ENCODE measurements around the gene KCNMA1. TPM values are rescaled to one million over a fixed set of nuclear protein-coding genes. Genes with fewer than 3 reads are reported as not detected.

The KCNMA1 gene
- total RNA-seq, 1 experiment from 2014 or later, result 0.49 TPM

DNA sequence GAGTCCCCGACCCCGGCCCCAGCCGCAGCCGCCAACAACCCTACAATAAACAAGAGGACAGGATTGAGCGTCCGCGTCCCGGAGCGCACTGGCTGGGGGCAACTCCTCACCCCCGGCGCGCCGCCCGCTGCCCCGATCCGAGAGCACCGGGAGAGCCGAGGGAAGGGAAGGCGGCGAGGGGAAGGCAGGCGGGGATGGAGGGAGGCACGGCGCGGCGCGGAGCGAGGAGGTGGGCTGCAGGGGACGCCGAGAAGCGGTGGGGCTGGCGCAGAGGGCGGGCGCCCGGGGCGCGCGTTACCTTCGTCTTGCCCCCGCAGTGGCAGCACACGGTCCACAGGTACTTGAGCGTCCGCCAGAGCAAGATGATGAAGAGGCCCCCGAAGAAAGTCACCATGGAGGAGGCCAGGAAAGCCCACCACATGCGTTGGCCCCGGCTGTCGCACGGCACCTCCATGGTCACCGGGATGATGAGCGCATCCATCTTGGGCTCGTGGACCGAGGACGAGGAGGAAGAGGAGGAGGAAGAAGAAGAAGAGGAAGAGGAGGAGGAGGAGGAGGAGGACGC lies 559 bp downstream of the KCNMA1 start:
- ChIA-PET RAD21 (ENCODE audit: low non-redundant PET in 1 of 2, low total read pairs in 2 of 2, uncharacterized antibody in 2 of 2, unreplicated experiment in 2 of 2) (no interaction called here), POLR2A (no interaction called here), CTCF (no interaction called here)
- no peaks in the 10 kb centered on the region for H3K79me2 ChIP-seq (ENCODE audit: insufficient read depth, low read length)
- no peaks in the 10 kb centered on the region for H4K20me1 ChIP-seq (ENCODE audit: insufficient read depth)
- no peak overlapping the region for H2AFZ ChIP-seq (ENCODE audit: low read depth, low read length, poor library complexity, severe bottlenecking)
- TF ChIP-seq EZH2 (IDR thresholded peaks at IDR 0.05), result no peak
- TF ChIP-seq, protein P1, sequence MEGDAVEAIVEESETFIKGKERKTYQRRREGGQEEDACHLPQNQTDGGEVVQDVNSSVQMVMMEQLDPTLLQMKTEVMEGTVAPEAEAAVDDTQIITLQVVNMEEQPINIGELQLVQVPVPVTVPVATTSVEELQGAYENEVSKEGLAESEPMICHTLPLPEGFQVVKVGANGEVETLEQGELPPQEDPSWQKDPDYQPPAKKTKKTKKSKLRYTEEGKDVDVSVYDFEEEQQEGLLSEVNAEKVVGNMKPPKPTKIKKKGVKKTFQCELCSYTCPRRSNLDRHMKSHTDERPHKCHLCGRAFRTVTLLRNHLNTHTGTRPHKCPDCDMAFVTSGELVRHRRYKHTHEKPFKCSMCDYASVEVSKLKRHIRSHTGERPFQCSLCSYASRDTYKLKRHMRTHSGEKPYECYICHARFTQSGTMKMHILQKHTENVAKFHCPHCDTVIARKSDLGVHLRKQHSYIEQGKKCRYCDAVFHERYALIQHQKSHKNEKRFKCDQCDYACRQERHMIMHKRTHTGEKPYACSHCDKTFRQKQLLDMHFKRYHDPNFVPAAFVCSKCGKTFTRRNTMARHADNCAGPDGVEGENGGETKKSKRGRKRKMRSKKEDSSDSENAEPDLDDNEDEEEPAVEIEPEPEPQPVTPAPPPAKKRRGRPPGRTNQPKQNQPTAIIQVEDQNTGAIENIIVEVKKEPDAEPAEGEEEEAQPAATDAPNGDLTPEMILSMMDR (IDR thresholded peaks at IDR 0.05 in 2 of 3, conservative IDR thresholded peaks at IDR 0.05 in 1 of 3; ENCODE audit: borderline replicate concordance in 1 of 3, insufficient read depth in 1 of 3, low read depth in 2 of 3, low read length in 2 of 3), result no peak
- TF ChIP-seq CEBPB (IDR thresholded peaks at IDR 0.05; ENCODE audit: low read depth), result no peak
- no peak for TF ChIP-seq CBX3 (IDR thresholded peaks at IDR 0.05; ENCODE audit: low read depth)
- TF ChIP-seq EGR1 (IDR thresholded peaks at IDR 0.05; ENCODE audit: low read depth), result no peak
- TF ChIP-seq, protein P2, sequence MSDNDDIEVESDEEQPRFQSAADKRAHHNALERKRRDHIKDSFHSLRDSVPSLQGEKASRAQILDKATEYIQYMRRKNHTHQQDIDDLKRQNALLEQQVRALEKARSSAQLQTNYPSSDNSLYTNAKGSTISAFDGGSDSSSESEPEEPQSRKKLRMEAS (IDR thresholded peaks at IDR 0.05), result no peak
- TF ChIP-seq, protein P3, sequence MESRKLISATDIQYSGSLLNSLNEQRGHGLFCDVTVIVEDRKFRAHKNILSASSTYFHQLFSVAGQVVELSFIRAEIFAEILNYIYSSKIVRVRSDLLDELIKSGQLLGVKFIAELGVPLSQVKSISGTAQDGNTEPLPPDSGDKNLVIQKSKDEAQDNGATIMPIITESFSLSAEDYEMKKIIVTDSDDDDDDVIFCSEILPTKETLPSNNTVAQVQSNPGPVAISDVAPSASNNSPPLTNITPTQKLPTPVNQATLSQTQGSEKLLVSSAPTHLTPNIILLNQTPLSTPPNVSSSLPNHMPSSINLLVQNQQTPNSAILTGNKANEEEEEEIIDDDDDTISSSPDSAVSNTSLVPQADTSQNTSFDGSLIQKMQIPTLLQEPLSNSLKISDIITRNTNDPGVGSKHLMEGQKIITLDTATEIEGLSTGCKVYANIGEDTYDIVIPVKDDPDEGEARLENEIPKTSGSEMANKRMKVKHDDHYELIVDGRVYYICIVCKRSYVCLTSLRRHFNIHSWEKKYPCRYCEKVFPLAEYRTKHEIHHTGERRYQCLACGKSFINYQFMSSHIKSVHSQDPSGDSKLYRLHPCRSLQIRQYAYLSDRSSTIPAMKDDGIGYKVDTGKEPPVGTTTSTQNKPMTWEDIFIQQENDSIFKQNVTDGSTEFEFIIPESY (IDR thresholded peaks at IDR 0.05; ENCODE audit: extremely low read depth, insufficient replicate concordance, low read length), result no peak
- TF ChIP-seq, protein P4, sequence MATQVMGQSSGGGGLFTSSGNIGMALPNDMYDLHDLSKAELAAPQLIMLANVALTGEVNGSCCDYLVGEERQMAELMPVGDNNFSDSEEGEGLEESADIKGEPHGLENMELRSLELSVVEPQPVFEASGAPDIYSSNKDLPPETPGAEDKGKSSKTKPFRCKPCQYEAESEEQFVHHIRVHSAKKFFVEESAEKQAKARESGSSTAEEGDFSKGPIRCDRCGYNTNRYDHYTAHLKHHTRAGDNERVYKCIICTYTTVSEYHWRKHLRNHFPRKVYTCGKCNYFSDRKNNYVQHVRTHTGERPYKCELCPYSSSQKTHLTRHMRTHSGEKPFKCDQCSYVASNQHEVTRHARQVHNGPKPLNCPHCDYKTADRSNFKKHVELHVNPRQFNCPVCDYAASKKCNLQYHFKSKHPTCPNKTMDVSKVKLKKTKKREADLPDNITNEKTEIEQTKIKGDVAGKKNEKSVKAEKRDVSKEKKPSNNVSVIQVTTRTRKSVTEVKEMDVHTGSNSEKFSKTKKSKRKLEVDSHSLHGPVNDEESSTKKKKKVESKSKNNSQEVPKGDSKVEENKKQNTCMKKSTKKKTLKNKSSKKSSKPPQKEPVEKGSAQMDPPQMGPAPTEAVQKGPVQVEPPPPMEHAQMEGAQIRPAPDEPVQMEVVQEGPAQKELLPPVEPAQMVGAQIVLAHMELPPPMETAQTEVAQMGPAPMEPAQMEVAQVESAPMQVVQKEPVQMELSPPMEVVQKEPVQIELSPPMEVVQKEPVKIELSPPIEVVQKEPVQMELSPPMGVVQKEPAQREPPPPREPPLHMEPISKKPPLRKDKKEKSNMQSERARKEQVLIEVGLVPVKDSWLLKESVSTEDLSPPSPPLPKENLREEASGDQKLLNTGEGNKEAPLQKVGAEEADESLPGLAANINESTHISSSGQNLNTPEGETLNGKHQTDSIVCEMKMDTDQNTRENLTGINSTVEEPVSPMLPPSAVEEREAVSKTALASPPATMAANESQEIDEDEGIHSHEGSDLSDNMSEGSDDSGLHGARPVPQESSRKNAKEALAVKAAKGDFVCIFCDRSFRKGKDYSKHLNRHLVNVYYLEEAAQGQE (IDR thresholded peaks at IDR 0.05; ENCODE audit: low read depth), result no peak
- TF ChIP-seq SRF (IDR thresholded peaks at IDR 0.05; ENCODE audit: low read depth), result no peak
- TF ChIP-seq ELF1 (IDR thresholded peaks at IDR 0.05; ENCODE audit: borderline replicate concordance, low read depth), result no peak
- no peak for TF ChIP-seq RAD21 (IDR thresholded peaks at IDR 0.05; ENCODE audit: low read depth)
- no peak for TF ChIP-seq EZH2phosphoT487 (IDR thresholded peaks at IDR 0.05; ENCODE audit: borderline replicate concordance)
- no peak for TF ChIP-seq SP1 (IDR thresholded peaks at IDR 0.05; ENCODE audit: low read depth)
- TF ChIP-seq YY1 (IDR thresholded peaks at IDR 0.05; ENCODE audit: extremely low read depth, insufficient replicate concordance, low read depth, low read length), result no peak
- TF ChIP-seq ZNF274 (IDR thresholded peaks at IDR 0.05; ENCODE audit: low read depth, low read length), result no peak
- H3K36me3 ChIP-seq (ENCODE audit: control insufficient read depth in 1 of 2, insufficient read depth in 2 of 2, low read length in 2 of 2), result no peaks in the 10 kb centered on the region
- no peak for ATAC-seq
- H3K9ac ChIP-seq (ENCODE audit: low read length), result no peak overlapping the region
- intact Hi-C loops (cut with micrococcal nuclease), result no loop called here
- H3K27me3 ChIP-seq (ENCODE audit: insufficient read depth, low read length), result peaks cover 3% of the 10 kb centered on the region; the same call in 1 of the 2 replicates
- no TSS peak for BruUV-seq (replicated peaks)
- H3K4me2 ChIP-seq (ENCODE audit: low read length), result no peak overlapping the region
- no peaks in the 10 kb centered on the region for H3K9me2 ChIP-seq (ENCODE audit: insufficient read depth)
- no peaks in the 10 kb centered on the region for H3K4me1 ChIP-seq (ENCODE audit: control insufficient read depth in 1 of 2, insufficient read depth in 2 of 2, low read length in 2 of 2)
- no peak overlapping the region for H3K27ac ChIP-seq (ENCODE audit: low read depth, low read length)
- no peak for DNase-seq (ENCODE audit: low read depth, low spot score)
- H3K4me3 ChIP-seq (replicated peaks in 1 of 2; ENCODE audit: low read depth in 1 of 2, low read length in 2 of 2), result no peak overlapping the region
- H3K9me3 ChIP-seq (ENCODE audit: control insufficient read depth in 1 of 2, insufficient read depth in 1 of 2, low read depth in 1 of 2, low read length in 2 of 2), result no peaks in the 10 kb centered on the region

Data from HCT116 (cell line).